Measurements from ENCODE around the gene HSPB6. TPM values are rescaled to one million over a fixed set of nuclear protein-coding genes. Genes with fewer than 3 reads are reported as not detected.

HSPB6 gene
- total and polyA plus RNA-seq, 7 donors, result 4.4 to 275 (median 59.4) TPM

- intact Hi-C loops (cut with DNase I), result no loop called here
- WGBS, 2 donors, result 96 to 97% methylated on average over 24 of the region's 24 CpGs
- TF ChIP-seq CTCF (IDR thresholded peaks at IDR 0.05) (no peak), EP300 (IDR thresholded peaks at IDR 0.05) (no peak), POLR2AphosphoS5 (IDR thresholded peaks at IDR 0.05) (no peak), POLR2A (IDR thresholded peaks at IDR 0.05) (no peak)
- peaks cover 0 to 15% (median 13%) of the 10 kb centered on the region in 4 donors for H3K4me1 ChIP-seq
- H3K27ac ChIP-seq, result no peak overlapping the region
- peaks cover 57 to 92% (median 70%) of the 10 kb centered on the region in 4 donors for H3K36me3 ChIP-seq
- no peak for DNase-seq
- no peaks in the 10 kb centered on the region for H3K27me3 ChIP-seq
- no peak overlapping the region for H3K4me3 ChIP-seq
- H3K9me3 ChIP-seq, result no peaks in the 10 kb centered on the region
These were observed 33.2 kb downstream of the HSPB6 start for GRCh38 chr19:35723671-35724070.

GRCh38 chr19:35722897-35723296, 33.9 kb downstream of the HSPB6 start:
- TF ChIP-seq EP300 (IDR thresholded peaks at IDR 0.05), result no peak
- TF ChIP-seq POLR2AphosphoS5 (IDR thresholded peaks at IDR 0.05), result no peak
- TF ChIP-seq POLR2A (IDR thresholded peaks at IDR 0.05), result no peak
- TF ChIP-seq CTCF (IDR thresholded peaks at IDR 0.05), result no peak
- Histone ChIP-seq H3K27me3 (no peaks in the 10 kb centered on the region), H3K4me3 (no peak overlapping the region), H3K9me3 (no peaks in the 10 kb centered on the region), H3K36me3 (peaks cover 54 to 85% (median 62%) of the 10 kb centered on the region in 4 donors), H3K27ac (no peak overlapping the region), H3K4me1 (peaks cover 0 to 19% (median 15%) of the 10 kb centered on the region in 4 donors)
- intact Hi-C loops (cut with DNase I), result no loop called here
- WGBS, 2 donors, result 95 to 96% methylated on average over 16 of the region's 16 CpGs
- DNase-seq, result no peak

- no peak for TF ChIP-seq POLR2AphosphoS5 (IDR thresholded peaks at IDR 0.05)
These were observed 34.4 kb downstream of the HSPB6 start for GRCh38 chr19:35722461-35722860.

GRCh38 chr19:35721374-35721773, 35.5 kb downstream of the HSPB6 start:
- H3K27me3 ChIP-seq, result no peaks in the 10 kb centered on the region
- no peak overlapping the region for H3K4me3 ChIP-seq
- no peaks in the 10 kb centered on the region for H3K9me3 ChIP-seq
- peaks cover 0 to 23% (median 16%) of the 10 kb centered on the region in 4 donors for H3K4me1 ChIP-seq
- peaks cover 41 to 69% (median 48%) of the 10 kb centered on the region in 4 donors for H3K36me3 ChIP-seq
- TF ChIP-seq CTCF (IDR thresholded peaks at IDR 0.05) (no peak), EP300 (IDR thresholded peaks at IDR 0.05) (no peak), POLR2AphosphoS5 (IDR thresholded peaks at IDR 0.05) (no peak), POLR2A (IDR thresholded peaks at IDR 0.05) (no peak)
- no peak for DNase-seq
- no peak overlapping the region for H3K27ac ChIP-seq
- 95 to 96% methylated on average over 16 of the region's 16 CpGs for WGBS, 2 donors
- intact Hi-C loops (cut with DNase I), result no loop called here

More at GRCh38 chr19:35722461-35722860, 34.4 kb downstream of the HSPB6 start:
- intact Hi-C loops (cut with DNase I), result no loop called here
- 95 to 96% methylated on average over 14 of the region's 14 CpGs for WGBS, 2 donors
- Histone ChIP-seq H3K4me3 (no peak overlapping the region), H3K4me1 (peaks cover 0 to 19% (median 15%) of the 10 kb centered on the region in 4 donors), H3K27ac (no peak overlapping the region), H3K9me3 (no peaks in the 10 kb centered on the region), H3K27me3 (no peaks in the 10 kb centered on the region), H3K36me3 (peaks cover 50 to 80% (median 58%) of the 10 kb centered on the region in 4 donors)
- no peak for DNase-seq

GRCh38 chr19:35720648-35721047, 36.2 kb downstream of the HSPB6 start:
- peaks cover 0 to 30% (median 23%) of the 10 kb centered on the region in 4 donors for H3K4me1 ChIP-seq
- no peak for TF ChIP-seq EP300 (IDR thresholded peaks at IDR 0.05)
- no peak for TF ChIP-seq POLR2A (IDR thresholded peaks at IDR 0.05)
- TF ChIP-seq CTCF (IDR thresholded peaks at IDR 0.05), result no peak
- TF ChIP-seq POLR2AphosphoS5 (IDR thresholded peaks at IDR 0.05), result no peak
- intact Hi-C loops (cut with DNase I), result no loop called here
- H3K27me3 ChIP-seq, result no peaks in the 10 kb centered on the region
- H3K27ac ChIP-seq, result no peak overlapping the region
- 91 to 94% methylated on average over 17 of the region's 17 CpGs for WGBS, 2 donors
- H3K36me3 ChIP-seq, result peaks cover 34 to 62% (median 41%) of the 10 kb centered on the region in 4 donors
- no peaks in the 10 kb centered on the region for H3K9me3 ChIP-seq
- H3K4me3 ChIP-seq, result no peak overlapping the region
- DNase-seq, result no peak

Measured in sigmoid colon (tissue), 7 donors.